Endothelial cell of umbilical vein (primary cell): ENCODE results near the gene PAGE5. TPM values are rescaled to one million over a fixed set of nuclear protein-coding genes. Genes with fewer than 3 reads are reported as not detected.

Experiments used
- BruUV-seq: library from RNA; stranded (reverse); fragments of 400-500 nt; replicated peaks from 2 replicates; lab custom pipeline; 2021; lab: Mats Ljungman, UMichigan
- CTCF ChIA-PET: fragments of 300-600, 350-600 bp; sonication (Branson Sonifier 250); formaldehyde crosslinking; loops from one replicate; lab custom pipeline; 2021; ENCODE audit warnings: antibody characterized with exemption, inconsistent platforms; lab: Charles Lee
- POLR2A ChIA-PET: fragments of 300-600, 350-600 bp; sonication (Branson Sonifier 250); formaldehyde crosslinking; loops from one replicate; lab custom pipeline; 2021; ENCODE audit warnings: antibody characterized with exemption, inconsistent platforms; lab: Charles Lee
- DNase-seq: peaks from one replicate; pipeline ENCODE4 v3.0.0-alpha.2; 2011; ENCODE audit warnings: low read depth, low spot score
- FAIRE-seq: peaks from 2 replicates; lab custom pipeline; 2011; peaks lifted over from hg19 to GRCh38; lab: Jason Lieb, UNC
- H2AFZ ChIP-seq: 2 replicates; pipeline ENCODE4 v1.6.0; 2012; ENCODE audit warnings: low read depth, low read length, control low read depth, inconsistent platforms
- H3K27ac ChIP-seq: 2 replicates; pipeline ENCODE4 v1.5.1; 2011; ENCODE audit warnings: low read depth, mild to moderate bottlenecking, control low read depth, low read length, moderate library complexity; ENCODE audit not compliant: insufficient read depth
- H3K27me3 ChIP-seq, 2 experiments: 2 replicates each; pipeline versions ENCODE4 v1.6.0 to v1.6.1; 2011; ENCODE audit warnings: low read length in 2 of 2, mixed read lengths in 1 of 2; ENCODE audit not compliant: control insufficient read depth in 2 of 2, insufficient read depth in 2 of 2
- H3K36me3 ChIP-seq, 2 experiments: 2 replicates in 1 of 2; 3 replicates in 1 of 2; pipeline ENCODE4 v1.5.1; 2011; ENCODE audit warnings: low read length in 2 of 2, mild to moderate bottlenecking in 1 of 2, moderate library complexity in 1 of 2; ENCODE audit not compliant: control insufficient read depth in 2 of 2, insufficient read depth in 2 of 2; ENCODE audit errors: extremely low read depth in 1 of 2
- H3K4me1 ChIP-seq: 3 replicates; pipeline ENCODE4 v1.5.1; 2011; ENCODE audit warnings: mild to moderate bottlenecking, low read length; ENCODE audit not compliant: control insufficient read depth, insufficient read depth; ENCODE audit errors: extremely low read depth
- H3K4me2 ChIP-seq: 2 replicates; pipeline ENCODE4 v1.6.1; 2011; ENCODE audit warnings: low read length, control low read depth, mixed read lengths; ENCODE audit not compliant: insufficient read depth
- H3K4me3 ChIP-seq, 3 experiments: fragments of 200-600 bp in 1 of 3; sonication (generic), shearing (Covaris generic) in 1 of 3; replicated peaks in 1 of 3; 2 replicates each; pipeline ENCODE4 v1.5.1; 2011 to 2016; ENCODE audit warnings: control low read depth in 3 of 3, low read length in 3 of 3, mild to moderate bottlenecking in 2 of 3, inconsistent platforms in 1 of 3, low read depth in 1 of 3, moderate library complexity in 1 of 3; ENCODE audit not compliant: insufficient read depth in 1 of 3
- H3K79me2 ChIP-seq: 2 replicates; pipeline ENCODE4 v1.6.0; 2012; ENCODE audit warnings: low read length, inconsistent platforms; ENCODE audit not compliant: control insufficient read depth, insufficient read depth
- H3K9ac ChIP-seq: replicated peaks from 2 replicates; pipeline ENCODE3; 2011; ENCODE audit warnings: low read length, control low read depth; ENCODE audit not compliant: insufficient read depth; ENCODE audit errors: extremely low read depth
- H3K9me1 ChIP-seq: replicated peaks from 3 replicates; pipeline ENCODE4 v1.6.0; 2011; ENCODE audit warnings: mild to moderate bottlenecking, low read length; ENCODE audit not compliant: control insufficient read depth, insufficient read depth; ENCODE audit errors: extremely low read depth
- H3K9me3 ChIP-seq: replicated peaks from 2 replicates; pipeline ENCODE4 v1.5.1; 2012; ENCODE audit warnings: low read length, inconsistent platforms; ENCODE audit not compliant: control insufficient read depth, insufficient read depth
- H4K20me1 ChIP-seq: replicated peaks from 2 replicates; pipeline ENCODE3; 2011; ENCODE audit warnings: mild to moderate bottlenecking, low read length; ENCODE audit not compliant: control insufficient read depth, insufficient read depth; ENCODE audit errors: extremely low read depth
- EZH2 ChIP-seq: IDR thresholded peaks from 2 replicates; pipeline ENCODE4 v1.6.1; 2012; ENCODE audit warnings: borderline replicate concordance, low read depth, mild to moderate bottlenecking, moderate library complexity, low read length, inconsistent platforms; ENCODE audit not compliant: severe bottlenecking
- FOS ChIP-seq: IDR thresholded peaks from 2 replicates; pipeline ENCODE4 v1.6.1; 2011; ENCODE audit warnings: mild to moderate bottlenecking, low read length, moderate library complexity, borderline replicate concordance; ENCODE audit not compliant: insufficient read depth
- GATA2 ChIP-seq: IDR thresholded peaks from 2 replicates; pipeline ENCODE4 v1.7.0; 2011; ENCODE audit warnings: low read depth, mild to moderate bottlenecking, moderate library complexity, mixed read lengths, low read length; ENCODE audit not compliant: insufficient read length, insufficient read depth
- JUN ChIP-seq: IDR thresholded peaks from 2 replicates; pipeline ENCODE4 v1.6.1; 2011; ENCODE audit warnings: borderline replicate concordance, low read depth; ENCODE audit not compliant: insufficient read length, insufficient read depth
- MYC ChIP-seq: IDR thresholded peaks from one replicate; pipeline ENCODE4 v1.6.1; 2011; ENCODE audit warnings: mild to moderate bottlenecking, low read depth, low read length
- POLR2A ChIP-seq: IDR thresholded peaks from 2 replicates; pipeline ENCODE4 v1.6.1; 2012; ENCODE audit warnings: low read depth, mild to moderate bottlenecking, control low read depth, low read length
- POLR2AphosphoS5 ChIP-seq: IDR thresholded peaks from 2 replicates; pipeline ENCODE4 v1.6.1; 2012; ENCODE audit warnings: low read depth, mild to moderate bottlenecking, control low read depth, low read length, moderate library complexity; ENCODE audit not compliant: insufficient read depth
- dilution Hi-C: fragments of 300-500 bp; cut with MboI; formaldehyde crosslinking; loops from one replicate; pipeline ENCODE4 v1.15.0; 2019; ENCODE audit warnings: low sequenced_read_pairs; ENCODE audit not compliant: extremely low pct_ligation_motif_present
- intact Hi-C: fragments of 100-400 bp; cut with micrococcal nuclease; formaldehyde crosslinking; loops from one replicate; pipeline ENCODE4 v1.10.0; 2022
- polyA plus RNA-seq, 4 experiments: library from polyadenylated mRNA; depleted of rRNA in 3 of 4; stranded (reverse) in 3 of 4; unstranded in 1 of 4; fragments of >200 nt; gene quantifications; 2 replicates each; pipeline versions ENCODE4 v1.2.1 to v1.2.3, GENCODE V29; 2011 to 2012; ENCODE audit warnings: missing spikeins in 1 of 4
- total RNA-seq: library from RNA; stranded (reverse); gene quantifications from 2 replicates; pipeline ENCODE4 v1.2.3, GENCODE V29; 2021
- TF ChIP-seq, protein P1 (sequence below): IDR thresholded peaks from 2 replicates; pipeline ENCODE4 v1.6.1; 2011; ENCODE audit not compliant: insufficient read depth, insufficient read length
- TF ChIP-seq, protein P2 (sequence below), 2 donors: IDR thresholded peaks; 1 replicate in 1 of 2; 2 replicates in 1 of 2; pipeline ENCODE4 v1.5.1; 2011; ENCODE audit warnings: low read length in 2 of 2, mild to moderate bottlenecking in 2 of 2, moderate library complexity in 2 of 2, control low read depth in 1 of 2, inconsistent platforms in 1 of 2, low read depth in 1 of 2; ENCODE audit not compliant: insufficient read depth in 1 of 2; ENCODE audit errors: extremely low read depth in 1 of 2

The PAGE5 gene
- total and polyA plus RNA-seq, 2 donors (not counting 3 experiments of a cell fraction or from before 2014, with no cell fraction given): not detected

DNA sequence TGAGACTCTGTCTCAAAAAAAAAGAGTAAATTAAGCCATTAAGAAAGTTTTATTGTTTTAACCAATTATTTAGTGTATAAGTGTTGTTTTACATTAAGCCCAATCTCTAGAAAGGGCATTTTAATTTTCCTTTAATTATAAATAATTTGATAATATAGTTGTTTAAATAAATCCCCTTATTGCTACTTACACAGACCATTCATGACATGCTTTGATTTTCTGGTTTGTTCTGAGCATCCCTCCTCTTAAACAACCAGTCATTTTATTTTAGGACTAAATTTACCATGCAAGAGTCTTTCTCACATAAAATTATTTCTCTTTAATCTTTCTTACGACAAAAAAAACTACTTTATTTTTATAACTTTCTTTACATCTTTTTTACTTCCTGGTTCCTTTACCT, 23.5 kb upstream of the PAGE5 start:
- dilution Hi-C loops: no loop called here
- POLR2A ChIA-PET: no interaction called here
- no peaks in the 10 kb centered on the region for H3K36me3 ChIP-seq
- H3K79me2 ChIP-seq: no peaks in the 10 kb centered on the region
- no peaks in the 10 kb centered on the region for H3K4me1 ChIP-seq
- FAIRE-seq: no peak
- DNase-seq: no peak
- no peaks in the 10 kb centered on the region for H4K20me1 ChIP-seq
- no peak overlapping the region for H3K4me3 ChIP-seq
- CTCF ChIA-PET: no interaction called here
- H3K9me1 ChIP-seq: no peaks in the 10 kb centered on the region
- TF ChIP-seq EZH2 (no peak), GATA2 (no peak), POLR2AphosphoS5 (no peak)
- TF ChIP-seq, protein P1, sequence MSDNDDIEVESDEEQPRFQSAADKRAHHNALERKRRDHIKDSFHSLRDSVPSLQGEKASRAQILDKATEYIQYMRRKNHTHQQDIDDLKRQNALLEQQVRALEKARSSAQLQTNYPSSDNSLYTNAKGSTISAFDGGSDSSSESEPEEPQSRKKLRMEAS: no peak
- no peaks in the 10 kb centered on the region for H3K27me3 ChIP-seq
- no TSS peak for BruUV-seq
- intact Hi-C loops: no loop called here
- H3K9ac ChIP-seq: no peak overlapping the region
- no peak overlapping the region for H2AFZ ChIP-seq
- H3K27ac ChIP-seq: no peak overlapping the region
- no peak overlapping the region for H3K4me2 ChIP-seq
- no peaks in the 10 kb centered on the region for H3K9me3 ChIP-seq

DNA sequence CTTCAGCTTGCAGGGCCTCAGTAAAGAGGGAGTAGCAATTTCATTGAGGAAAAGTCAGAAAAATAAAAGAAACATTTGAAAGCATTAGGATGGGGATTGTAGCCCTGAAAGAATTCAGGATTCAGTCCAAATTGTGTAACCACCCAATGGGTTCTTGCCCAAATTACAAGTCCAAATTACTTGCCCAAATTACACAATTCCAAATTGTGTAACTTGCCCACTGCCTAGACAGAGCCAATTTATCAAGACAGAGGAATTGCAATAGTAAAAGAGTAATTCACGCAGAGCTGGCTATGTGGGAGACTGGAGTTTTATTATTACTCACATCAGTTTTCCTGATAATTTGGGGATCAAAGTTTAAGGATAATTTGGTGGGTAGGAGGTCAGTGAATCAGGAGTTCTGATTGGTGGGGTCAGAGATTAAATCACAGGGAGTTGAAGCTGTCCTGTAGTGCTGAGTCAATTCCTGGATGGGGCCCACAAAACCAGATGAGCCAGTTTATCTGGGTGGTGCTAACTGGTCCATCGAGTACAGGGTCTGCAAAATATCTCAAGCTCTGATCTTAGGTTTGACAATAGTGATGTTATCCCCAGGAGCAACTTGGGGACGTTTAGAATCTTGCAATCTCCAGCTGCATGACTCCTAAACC, 18.1 kb upstream of the PAGE5 start:
- DNase-seq: no peak
- CTCF ChIA-PET: no interaction called here
- no peak overlapping the region for H3K27ac ChIP-seq

More for the DNA sequence above, 18.1 kb upstream of the PAGE5 start:
- H3K9me3 ChIP-seq: no peaks in the 10 kb centered on the region
- no peaks in the 10 kb centered on the region for H3K9me1 ChIP-seq
- H2AFZ ChIP-seq: no peak overlapping the region
- no peak overlapping the region for H3K4me3 ChIP-seq
- no peak overlapping the region for H3K4me2 ChIP-seq
- TF ChIP-seq, protein P1: no peak
- TF ChIP-seq MYC (no peak), FOS (no peak), JUN (no peak), GATA2 (no peak), POLR2AphosphoS5 (no peak), POLR2A (no peak), EZH2 (no peak)
- TF ChIP-seq, protein P2, sequence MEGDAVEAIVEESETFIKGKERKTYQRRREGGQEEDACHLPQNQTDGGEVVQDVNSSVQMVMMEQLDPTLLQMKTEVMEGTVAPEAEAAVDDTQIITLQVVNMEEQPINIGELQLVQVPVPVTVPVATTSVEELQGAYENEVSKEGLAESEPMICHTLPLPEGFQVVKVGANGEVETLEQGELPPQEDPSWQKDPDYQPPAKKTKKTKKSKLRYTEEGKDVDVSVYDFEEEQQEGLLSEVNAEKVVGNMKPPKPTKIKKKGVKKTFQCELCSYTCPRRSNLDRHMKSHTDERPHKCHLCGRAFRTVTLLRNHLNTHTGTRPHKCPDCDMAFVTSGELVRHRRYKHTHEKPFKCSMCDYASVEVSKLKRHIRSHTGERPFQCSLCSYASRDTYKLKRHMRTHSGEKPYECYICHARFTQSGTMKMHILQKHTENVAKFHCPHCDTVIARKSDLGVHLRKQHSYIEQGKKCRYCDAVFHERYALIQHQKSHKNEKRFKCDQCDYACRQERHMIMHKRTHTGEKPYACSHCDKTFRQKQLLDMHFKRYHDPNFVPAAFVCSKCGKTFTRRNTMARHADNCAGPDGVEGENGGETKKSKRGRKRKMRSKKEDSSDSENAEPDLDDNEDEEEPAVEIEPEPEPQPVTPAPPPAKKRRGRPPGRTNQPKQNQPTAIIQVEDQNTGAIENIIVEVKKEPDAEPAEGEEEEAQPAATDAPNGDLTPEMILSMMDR (IDR thresholded peaks at IDR 0.05; ENCODE audit: extremely low read depth in 1 of 2, insufficient read depth in 1 of 2, low read depth in 1 of 2, low read length in 2 of 2): no peak
- no peaks in the 10 kb centered on the region for H3K36me3 ChIP-seq
- H4K20me1 ChIP-seq: no peaks in the 10 kb centered on the region
- POLR2A ChIA-PET: no interaction called here
- intact Hi-C loops: no loop called here
- H3K79me2 ChIP-seq: no peaks in the 10 kb centered on the region
- no TSS peak for BruUV-seq
- no peak for FAIRE-seq
- H3K9ac ChIP-seq: no peak overlapping the region
- dilution Hi-C loops: no loop called here
- no peaks in the 10 kb centered on the region for H3K27me3 ChIP-seq
- no peaks in the 10 kb centered on the region for H3K4me1 ChIP-seq
